ENCODE measurements around the gene ANKRD29. TPM values are rescaled to one million over a fixed set of nuclear protein-coding genes. Genes with fewer than 3 reads are reported as not detected.
"Not testable (repeated sequence)": the region's sequence is repeated elsewhere in the genome, so short reads cannot be mapped to it uniquely, and the experiment has no call there.

The ANKRD29 gene
- total RNA-seq, 4 donors from 2014 or later, result 13.0 to 22.1 (median 16.8) TPM

DNA sequence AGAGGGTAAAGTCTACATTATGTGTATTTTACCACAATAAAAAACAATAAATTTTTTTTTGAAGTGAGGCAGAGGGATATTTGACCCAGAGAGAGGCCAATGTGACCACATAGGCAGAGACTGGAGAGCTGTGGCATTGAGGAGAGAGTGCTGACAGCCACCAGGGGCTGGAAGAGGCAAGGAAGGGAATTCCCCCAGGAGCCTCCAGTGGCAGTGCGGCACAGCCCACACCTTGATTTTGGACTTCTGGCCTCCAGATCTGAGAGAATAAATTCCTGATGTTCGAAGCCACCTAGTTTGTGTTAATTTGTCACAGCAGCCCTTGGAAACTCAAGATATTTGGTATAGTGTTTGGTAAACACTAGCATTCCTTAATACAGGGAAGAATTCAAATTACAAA, 22.7 kb downstream of the ANKRD29 start:
- TF ChIP-seq POLR2A (IDR thresholded peaks at IDR 0.05) (no peak), EP300 (IDR thresholded peaks at IDR 0.05) (no peak)
- TF ChIP-seq, protein P1, sequence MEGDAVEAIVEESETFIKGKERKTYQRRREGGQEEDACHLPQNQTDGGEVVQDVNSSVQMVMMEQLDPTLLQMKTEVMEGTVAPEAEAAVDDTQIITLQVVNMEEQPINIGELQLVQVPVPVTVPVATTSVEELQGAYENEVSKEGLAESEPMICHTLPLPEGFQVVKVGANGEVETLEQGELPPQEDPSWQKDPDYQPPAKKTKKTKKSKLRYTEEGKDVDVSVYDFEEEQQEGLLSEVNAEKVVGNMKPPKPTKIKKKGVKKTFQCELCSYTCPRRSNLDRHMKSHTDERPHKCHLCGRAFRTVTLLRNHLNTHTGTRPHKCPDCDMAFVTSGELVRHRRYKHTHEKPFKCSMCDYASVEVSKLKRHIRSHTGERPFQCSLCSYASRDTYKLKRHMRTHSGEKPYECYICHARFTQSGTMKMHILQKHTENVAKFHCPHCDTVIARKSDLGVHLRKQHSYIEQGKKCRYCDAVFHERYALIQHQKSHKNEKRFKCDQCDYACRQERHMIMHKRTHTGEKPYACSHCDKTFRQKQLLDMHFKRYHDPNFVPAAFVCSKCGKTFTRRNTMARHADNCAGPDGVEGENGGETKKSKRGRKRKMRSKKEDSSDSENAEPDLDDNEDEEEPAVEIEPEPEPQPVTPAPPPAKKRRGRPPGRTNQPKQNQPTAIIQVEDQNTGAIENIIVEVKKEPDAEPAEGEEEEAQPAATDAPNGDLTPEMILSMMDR (IDR thresholded peaks at IDR 0.05), result no peak
- no peak for DNase-seq (ENCODE audit: low spot score in 2 of 2)
- H3K9me3 ChIP-seq, result peaks cover 0 to 8% (median 0%) of the 10 kb centered on the region in 4 donors
- no peak overlapping the region for H3K4me3 ChIP-seq
- H3K27me3 ChIP-seq, result no peaks in the 10 kb centered on the region
- no peaks in the 10 kb centered on the region for H3K4me1 ChIP-seq
- WGBS, 2 donors, result 86 to 94% methylated on average over 2 of the region's 2 CpGs
- H3K27ac ChIP-seq, result no peak overlapping the region
- H3K36me3 ChIP-seq, result peaks cover 0 to 4% (median 0%) of the 10 kb centered on the region in 3 donors

DNA sequence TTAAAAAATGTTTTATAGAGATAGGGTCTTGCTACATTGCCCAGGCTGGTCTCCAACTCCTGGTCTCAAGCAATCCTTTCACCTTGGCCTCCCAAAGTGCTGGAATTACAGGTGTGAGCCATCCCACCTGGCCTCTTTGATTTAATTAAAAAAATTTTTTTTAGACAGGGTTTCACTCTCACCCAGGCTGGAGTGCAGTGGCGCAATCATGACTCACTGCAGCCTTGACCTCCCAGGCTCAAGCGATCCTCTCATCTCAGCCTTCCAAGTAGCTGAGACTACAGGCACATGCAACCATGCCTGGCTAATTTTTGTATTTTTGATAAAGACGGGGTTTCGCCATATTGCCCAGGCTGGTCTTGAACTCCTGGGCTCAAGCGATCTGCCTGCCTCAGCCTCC, 26.3 kb downstream of the ANKRD29 start:
- not testable (repeated sequence) for H3K4me1 ChIP-seq; H3K4me3 ChIP-seq; H3K9me3 ChIP-seq; H3K27ac ChIP-seq; H3K36me3 ChIP-seq; H3K27me3 ChIP-seq; DNase-seq (ENCODE audit: low spot score in 2 of 2)
- 97% methylated on average over 5 of the region's 5 CpGs for WGBS, 2 donors

DNA sequence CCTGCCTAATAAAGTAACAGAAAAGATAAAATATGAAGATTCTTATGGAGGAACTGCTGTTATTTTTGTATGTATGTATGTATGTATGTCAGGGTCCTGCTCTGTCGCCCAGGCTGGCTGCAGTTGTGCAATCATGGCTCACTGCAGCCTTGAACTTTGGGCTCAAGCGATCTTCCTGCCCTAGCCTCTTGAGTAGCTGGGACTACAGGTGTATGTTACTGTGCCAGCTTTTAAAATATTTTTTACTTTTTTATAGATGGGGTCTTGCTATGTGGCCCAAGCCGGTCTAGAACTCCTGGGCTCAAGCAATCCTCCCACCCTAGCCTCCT, 26.7 kb downstream of the ANKRD29 start:
- TF ChIP-seq, protein P1 (IDR thresholded peaks at IDR 0.05), result no peak
- TF ChIP-seq POLR2A (IDR thresholded peaks at IDR 0.05) (no peak), EP300 (IDR thresholded peaks at IDR 0.05) (no peak)
- Histone ChIP-seq H3K27me3 (no peaks in the 10 kb centered on the region), H3K4me3 (no peak overlapping the region), H3K9me3 (no peaks in the 10 kb centered on the region), H3K27ac (no peak overlapping the region), H3K36me3 (no peaks in the 10 kb centered on the region), H3K4me1 (peaks cover 0 to 7% (median 0%) of the 10 kb centered on the region in 4 donors)
- DNase-seq (ENCODE audit: low spot score in 2 of 2), result no peak
- WGBS, 2 donors, result 93 to 97% methylated on average over 3 of the region's 3 CpGs

DNA sequence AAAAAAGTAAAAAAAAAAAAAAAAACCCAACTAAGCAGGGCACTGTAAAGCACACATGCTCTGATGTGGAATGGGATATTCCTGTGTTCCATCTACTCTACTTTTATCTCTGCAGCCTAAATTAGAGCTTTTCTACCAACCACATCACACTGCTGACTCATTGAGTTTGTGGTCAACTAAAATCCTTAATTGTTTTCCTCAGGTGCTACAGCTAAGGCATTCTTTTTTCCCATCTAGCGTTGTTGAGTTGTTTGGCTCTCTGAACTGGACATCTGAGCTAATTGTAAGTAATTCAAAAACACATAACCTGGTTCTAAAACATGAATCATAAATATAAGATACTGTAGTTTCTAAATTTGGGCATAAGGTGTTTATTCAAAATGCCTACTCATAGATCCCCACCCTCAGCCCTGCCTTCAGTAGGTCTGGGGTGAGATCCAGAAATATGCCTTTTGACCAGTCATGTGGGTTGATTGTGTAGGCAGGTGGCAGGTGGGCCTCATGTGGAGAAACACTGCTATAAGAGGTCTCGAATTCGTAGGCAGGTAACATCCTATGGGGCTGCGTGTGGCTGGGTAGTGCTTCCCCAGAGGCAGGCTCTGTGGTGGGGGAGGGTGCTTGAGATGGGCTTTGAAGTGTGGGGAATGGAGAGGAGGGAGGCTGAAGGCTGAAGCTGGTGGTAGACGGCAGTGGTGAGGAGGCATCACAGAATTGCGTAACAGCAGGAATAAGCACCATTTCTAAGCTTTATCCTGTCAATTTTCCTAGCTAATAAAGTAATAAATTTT, 27.2 kb downstream of the ANKRD29 start:
- no peak for TF ChIP-seq POLR2A (IDR thresholded peaks at IDR 0.05)
- TF ChIP-seq EP300 (IDR thresholded peaks at IDR 0.05), result no peak
- TF ChIP-seq, protein P1 (IDR thresholded peaks at IDR 0.05), result no peak
- H3K27ac ChIP-seq, result no peak overlapping the region
- no peaks in the 10 kb centered on the region for H3K9me3 ChIP-seq
- H3K4me3 ChIP-seq, result no peak overlapping the region
- H3K36me3 ChIP-seq, result no peaks in the 10 kb centered on the region
- DNase-seq (ENCODE audit: low spot score in 2 of 2), result no peak
- peaks cover 0 to 7% (median 0%) of the 10 kb centered on the region in 4 donors for H3K4me1 ChIP-seq
- H3K27me3 ChIP-seq, result no peaks in the 10 kb centered on the region
- 74 to 80% methylated on average over 6 of the region's 6 CpGs for WGBS, 2 donors

DNA sequence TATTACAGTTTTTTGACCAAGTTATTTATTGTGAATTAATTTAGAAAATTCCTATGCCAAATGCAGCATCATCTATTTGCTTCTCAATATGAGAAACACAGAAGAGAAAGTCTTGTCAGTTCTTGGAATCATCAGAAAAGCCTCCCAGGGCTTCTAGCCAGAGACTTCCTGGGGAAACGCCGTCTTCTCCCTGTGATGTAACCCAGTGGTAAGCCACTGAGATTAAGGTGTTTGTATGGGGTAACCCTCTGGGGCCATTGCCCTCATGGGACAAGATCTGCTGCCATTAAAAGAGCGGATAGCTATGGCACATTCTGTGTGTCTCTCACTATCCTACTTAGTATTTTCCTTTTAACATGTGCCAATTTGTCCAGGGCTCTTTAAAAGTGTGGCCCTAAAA, 28.0 kb downstream of the ANKRD29 start:
- H3K4me1 ChIP-seq, result peaks cover 0 to 7% (median 0%) of the 10 kb centered on the region in 4 donors
- no peak for DNase-seq (ENCODE audit: low spot score in 2 of 2)
- no peak overlapping the region for H3K4me3 ChIP-seq
- no peaks in the 10 kb centered on the region for H3K36me3 ChIP-seq
- no peaks in the 10 kb centered on the region for H3K9me3 ChIP-seq
- H3K27me3 ChIP-seq, result no peaks in the 10 kb centered on the region
- 57 to 78% methylated on average over 3 of the region's 3 CpGs for WGBS, 2 donors
- no peak overlapping the region for H3K27ac ChIP-seq
- TF ChIP-seq EP300 (IDR thresholded peaks at IDR 0.05), result no peak

DNA sequence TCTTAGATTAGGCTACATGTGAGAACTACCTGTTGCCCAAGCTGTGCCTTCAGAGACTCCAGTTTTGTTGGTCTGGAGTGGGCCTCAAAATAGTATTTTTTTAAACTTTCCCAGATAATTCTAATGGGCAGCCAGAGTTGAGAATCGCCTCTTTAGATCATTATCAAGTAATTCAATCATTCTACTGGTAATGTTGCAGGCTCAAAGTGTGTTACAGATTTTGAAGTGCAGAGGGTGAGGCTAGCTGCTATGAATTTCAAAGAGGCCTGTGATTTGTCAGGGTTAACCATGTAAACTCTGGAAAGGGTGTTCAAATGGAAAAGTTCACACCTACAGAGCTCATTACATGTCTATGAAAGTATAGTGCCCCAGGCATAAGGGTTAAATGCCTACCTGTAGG, 30.1 kb downstream of the ANKRD29 start:
- H3K4me3 ChIP-seq, result no peak overlapping the region
- H3K4me1 ChIP-seq, result peaks cover 0 to 7% (median 1%) of the 10 kb centered on the region in 4 donors
- no peak for TF ChIP-seq POLR2A (IDR thresholded peaks at IDR 0.05)
- TF ChIP-seq, protein P1 (IDR thresholded peaks at IDR 0.05), result no peak
- no peaks in the 10 kb centered on the region for H3K36me3 ChIP-seq
- DNase-seq (ENCODE audit: low spot score in 2 of 2), result no peak
- WGBS, 2 donors, result 83 to 95% methylated on average over 1 of the region's 1 CpG
- H3K27ac ChIP-seq, result no peak overlapping the region
- no peaks in the 10 kb centered on the region for H3K27me3 ChIP-seq
- no peaks in the 10 kb centered on the region for H3K9me3 ChIP-seq
